ENCODE results near the gene CALML6.
A peak's percentile ranks its signal among the peaks of the same experiment; 100 is the strongest.
"Not testable (repeated sequence)": the region's sequence is repeated elsewhere in the genome, so short reads cannot be mapped to it uniquely, and the experiment has no call there.

The CALML6 gene, protein sequence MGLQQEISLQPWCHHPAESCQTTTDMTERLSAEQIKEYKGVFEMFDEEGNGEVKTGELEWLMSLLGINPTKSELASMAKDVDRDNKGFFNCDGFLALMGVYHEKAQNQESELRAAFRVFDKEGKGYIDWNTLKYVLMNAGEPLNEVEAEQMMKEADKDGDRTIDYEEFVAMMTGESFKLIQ

DNA sequence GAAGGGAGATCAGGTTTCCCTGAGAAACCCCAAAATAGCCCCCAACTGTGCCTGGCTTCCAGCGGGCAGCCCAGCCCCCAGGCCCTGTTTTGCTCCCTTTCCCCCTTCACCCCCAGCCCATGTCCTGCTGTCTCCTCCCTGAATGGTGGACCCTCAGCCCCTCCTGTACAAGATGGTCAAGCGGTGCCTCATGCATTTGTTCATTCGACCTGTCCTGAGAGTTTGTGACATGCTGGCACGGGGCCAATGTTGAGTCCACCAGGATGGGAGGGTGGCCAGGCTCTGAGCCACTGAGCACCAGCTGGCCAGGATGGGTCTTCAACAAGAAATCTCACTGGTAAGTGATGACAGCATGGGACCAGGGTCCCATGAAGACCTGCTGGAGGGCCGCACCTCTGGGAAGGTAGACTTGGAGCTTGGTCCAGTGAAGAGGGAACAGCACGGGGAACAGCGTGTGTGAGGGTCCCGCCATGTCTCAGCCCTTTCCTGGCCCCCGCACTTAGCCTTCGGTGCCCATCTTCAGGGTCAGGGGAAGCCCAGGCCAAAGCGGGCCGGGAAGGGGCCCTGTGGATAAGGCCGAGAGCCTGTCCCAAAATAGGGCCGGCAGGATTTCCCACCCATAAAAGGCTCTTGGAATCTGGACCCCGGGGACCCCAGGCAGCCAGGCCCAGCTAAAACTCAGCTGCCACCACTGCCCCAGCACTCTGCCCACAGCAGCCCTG is at the start of gene CALML6:
Gene CALML6 (plus strand): TSS at position 290 of the 722 bp plus-strand sequence. CDS start 21 bp downstream, at position 311.
- no peak for DNase-seq

DNA sequence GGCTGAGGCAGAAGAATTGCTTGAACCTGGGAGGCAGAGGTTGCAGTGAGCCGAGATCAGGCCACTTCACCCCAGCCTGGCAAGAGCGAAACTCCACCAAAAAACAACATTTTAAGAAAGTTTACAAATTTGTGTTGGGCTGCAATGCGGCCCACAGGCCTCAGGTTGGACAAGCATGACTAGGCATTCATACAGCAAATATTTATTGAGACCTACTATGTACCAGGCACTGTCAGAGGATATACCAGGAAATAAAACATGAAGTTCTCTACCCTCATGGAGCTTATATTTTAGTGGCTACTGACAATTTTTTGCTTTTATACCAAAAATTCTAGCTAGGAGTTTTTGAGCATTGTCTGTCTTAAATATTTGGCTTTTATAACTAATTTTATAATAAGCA is 47.9 kb upstream of the CALML6 start:
- DNase-seq, result no peak

DNA sequence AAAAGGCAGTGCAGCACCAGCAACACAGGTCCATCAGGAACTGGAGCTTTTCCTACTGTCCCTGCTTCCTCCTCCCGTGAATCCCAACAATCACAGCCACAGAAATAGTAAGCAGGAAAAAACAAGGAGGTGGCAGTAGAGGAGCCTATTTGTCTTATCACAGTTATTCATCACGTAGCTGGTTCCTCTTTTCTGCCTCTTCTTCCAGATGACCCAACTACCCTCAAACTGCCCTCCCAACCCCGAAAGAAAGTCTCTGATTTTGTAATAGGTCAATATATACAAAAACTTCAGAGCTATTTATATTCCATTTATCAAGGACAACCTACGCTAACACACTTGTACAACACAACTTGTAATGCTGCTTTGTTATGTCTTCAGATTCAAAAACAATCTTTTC is 45.6 kb upstream of the CALML6 start:
- DNase-seq, result peak; percentile 79 to 82

DNA sequence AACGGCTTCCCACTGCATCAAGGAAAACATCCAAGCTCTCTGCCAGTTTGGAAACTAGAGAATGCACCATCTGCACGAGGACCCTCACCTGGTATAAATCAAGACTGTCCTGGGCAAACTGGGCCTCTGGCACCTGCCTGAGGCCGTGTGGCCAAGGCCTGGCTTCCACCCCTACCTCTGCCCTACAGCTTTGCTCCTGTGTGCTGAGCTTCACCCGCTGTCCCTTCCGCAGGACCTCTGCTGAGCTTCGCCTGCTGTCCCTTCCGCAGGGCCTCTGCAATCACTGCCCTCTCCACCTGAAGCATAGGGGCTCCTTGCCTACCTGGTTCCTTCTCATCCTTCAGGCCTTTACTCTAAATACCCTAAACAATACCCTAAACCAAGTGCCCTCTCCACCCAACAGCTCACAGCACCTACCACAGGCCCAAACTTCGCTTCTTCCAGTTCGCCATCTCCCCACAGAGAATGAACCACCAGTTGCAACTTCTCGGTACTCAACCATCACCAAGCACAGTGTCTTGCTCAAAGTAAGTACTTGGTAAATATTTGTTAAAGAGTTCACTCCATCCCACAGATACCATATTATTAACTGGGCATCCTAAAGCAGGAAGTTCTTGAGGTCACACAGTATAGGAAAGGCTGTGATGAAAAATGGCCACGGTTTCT is 42.6 kb upstream of the CALML6 start:
- no peak for DNase-seq

DNA sequence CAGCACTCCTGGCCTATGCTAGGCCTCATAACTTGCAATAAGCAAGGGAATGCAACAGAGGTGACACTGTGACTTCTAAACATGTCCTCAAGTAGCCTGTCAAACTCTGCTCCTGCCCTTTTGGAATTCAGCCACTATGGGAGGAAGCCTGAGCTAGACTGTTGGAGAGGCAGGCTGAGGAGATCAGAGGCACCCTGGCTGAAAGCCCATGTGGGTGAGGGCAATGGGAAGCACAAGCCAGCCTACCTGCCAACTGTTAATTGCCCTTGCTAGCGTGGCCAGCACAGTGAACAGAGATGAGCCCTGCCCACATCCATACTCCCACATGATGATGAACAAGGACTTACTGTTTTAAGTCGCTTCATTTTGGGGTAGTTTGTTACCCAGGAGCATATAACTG is 41.9 kb upstream of the CALML6 start:
- DNase-seq, result no peak

DNA sequence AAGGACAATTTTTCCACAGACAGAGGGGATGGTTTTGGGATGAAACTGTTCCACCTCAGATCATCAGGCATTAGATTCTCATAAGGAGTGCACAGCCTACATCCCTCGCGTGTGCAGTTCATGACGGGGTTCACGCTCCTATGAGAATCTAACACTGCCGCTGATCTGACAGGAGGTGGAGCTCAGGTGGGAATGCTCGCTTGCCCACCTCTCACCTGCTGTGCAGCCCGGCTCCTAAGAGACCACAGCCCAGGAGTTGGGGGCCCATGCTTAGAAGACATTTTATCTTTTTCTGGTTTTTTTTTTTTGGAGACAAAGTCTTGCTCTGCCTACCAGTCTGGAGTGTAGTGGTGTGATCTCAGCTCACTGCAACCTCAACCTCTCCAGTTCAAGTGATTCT is 40.2 kb upstream of the CALML6 start:
- DNase-seq, result no peak

DNA sequence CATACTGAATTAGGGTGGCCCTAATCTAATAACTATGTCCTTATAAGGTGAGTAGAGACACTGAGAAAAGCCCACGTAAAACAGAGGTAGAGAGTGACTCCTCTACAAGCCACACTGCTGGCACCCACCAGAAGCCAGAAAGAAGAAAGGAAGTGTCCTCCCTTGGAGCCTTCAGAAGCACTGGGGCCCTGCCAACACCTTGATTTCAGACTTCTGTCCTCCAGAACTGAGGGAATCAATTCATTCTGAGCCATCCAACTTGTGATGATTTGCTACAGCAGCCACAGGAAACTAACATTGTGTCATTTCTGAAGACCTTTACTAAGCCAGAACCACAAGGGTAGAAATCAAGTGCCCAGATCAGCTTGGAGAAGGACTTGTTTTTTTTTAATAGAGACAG is 39.1 kb upstream of the CALML6 start:
- DNase-seq, result no peak

DNA sequence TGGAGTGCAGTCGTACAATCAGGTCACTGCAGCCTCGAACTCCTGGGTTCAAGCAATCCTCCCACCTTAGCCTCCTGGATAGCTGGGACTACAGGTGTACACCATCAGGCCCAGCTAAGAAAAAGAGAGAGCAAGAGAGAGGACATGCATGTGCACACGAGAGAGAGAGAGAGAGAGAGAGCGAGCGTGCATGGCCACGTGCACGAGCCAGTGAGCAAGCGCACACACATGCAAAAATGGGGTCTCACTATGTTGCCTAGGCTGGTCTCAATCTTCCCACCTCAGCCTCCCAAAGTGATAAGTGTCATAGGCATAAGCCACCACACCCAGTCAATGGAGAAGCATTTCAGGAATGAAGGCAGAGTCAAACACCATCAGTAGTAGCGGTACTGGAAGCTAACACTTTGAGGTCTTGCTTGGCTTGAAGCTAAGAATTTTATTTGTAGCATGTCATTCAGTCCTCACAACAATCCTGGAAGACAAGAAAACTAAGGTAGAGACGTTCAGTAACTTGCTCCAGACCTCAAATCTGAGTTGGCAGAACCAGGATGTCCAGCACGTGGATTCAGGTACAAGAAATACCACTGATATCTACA is 38.6 kb upstream of the CALML6 start:
- DNase-seq, result no peak

DNA sequence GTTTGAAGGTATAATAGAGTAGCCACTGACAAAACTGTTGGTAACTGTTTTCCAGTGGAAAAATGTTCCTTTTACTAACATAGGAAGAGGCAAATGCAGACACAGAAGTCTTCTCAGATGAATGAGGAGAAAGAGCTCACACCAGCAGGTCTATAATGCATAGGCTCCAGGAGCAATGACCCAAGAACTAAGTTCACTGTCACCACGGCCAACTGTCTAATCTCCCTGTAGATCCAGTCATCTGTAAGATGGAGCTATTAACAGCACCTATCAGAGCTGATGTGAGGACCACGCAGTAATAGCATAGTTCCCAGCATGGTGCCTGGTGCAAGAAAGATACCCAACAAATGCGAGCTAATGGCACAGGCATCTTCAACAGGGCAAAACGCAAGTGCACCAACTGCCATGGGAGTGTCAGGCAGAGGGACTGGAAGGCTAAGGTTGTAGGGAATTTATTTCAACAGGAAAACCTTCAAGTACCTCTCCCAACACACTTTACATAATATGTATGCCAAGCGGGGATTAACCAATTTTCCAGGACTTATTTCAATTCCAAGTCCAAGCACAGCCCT is 37.1 kb upstream of the CALML6 start:
- no peak for DNase-seq

DNA sequence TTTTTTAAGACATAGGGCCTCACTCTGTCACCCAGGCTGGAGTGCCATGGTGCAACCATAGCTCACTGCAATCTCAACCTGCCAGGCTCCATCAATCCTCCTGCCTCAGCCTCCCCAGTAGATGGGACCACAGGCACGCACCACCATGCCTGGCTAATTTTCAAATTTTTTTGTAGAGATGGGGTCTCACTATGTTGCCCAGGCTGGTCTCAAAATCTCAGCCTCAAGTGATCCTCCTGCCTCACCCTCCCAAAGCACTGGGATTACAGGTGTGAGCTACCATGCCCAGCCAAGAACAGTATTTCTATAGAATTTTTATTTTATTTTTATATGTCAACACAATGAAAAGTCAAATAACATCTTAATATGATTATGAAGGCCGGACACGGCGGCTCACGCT is 35.1 kb upstream of the CALML6 start:
- DNase-seq, result no peak

DNA sequence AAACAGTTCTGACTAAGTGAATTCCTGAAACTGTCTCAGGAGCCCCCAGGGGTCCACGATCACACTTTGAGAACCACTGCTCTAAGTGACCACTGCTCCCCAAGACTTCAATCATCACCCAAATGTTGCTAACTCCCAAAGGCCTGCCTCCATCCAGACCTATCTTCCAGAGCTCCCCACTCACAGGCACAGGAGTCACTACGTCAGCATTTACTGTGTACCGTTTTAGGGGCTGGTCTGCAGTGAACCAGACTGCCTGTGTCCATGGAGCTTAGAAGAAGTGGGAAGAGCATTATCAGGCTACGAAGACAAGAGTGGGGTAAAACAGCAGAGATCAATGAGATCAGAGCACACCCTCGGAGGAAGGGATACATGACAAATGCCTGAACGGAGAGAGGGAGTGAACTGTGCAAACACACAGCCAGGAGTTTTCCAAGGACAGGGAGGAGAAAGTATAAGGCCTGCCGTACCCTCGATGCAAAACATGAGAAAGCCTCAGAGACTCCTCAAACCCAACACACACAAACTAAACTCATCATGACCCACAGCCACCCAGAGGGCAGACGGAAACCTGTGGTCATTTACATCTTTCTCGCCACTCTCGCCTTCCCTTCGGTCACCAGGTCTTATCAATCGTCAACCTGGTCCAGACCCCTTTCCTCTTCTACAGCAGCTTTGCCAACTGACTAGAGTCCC is 34.3 kb upstream of the CALML6 start:
- DNase-seq, result no peak

DNA sequence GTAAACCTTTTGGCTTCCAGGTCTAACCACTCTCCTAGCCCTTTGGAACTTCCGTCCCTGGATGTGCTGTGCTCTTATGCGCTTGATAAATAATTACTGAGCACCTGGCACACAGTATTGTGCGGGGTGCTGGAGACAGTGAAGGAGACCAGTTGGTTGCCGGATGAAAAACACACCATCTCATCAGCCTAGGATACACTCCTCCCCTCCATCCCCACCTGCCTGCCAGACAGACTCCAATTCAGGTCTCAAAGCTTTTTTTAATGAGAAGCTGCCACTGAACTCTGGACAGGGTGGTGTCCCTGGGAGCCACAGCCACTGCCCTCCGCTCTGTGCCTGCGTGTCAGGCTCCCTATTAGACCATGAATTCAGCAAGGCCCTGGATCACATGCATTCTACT is 33.3 kb upstream of the CALML6 start:
- no peak for DNase-seq

DNA sequence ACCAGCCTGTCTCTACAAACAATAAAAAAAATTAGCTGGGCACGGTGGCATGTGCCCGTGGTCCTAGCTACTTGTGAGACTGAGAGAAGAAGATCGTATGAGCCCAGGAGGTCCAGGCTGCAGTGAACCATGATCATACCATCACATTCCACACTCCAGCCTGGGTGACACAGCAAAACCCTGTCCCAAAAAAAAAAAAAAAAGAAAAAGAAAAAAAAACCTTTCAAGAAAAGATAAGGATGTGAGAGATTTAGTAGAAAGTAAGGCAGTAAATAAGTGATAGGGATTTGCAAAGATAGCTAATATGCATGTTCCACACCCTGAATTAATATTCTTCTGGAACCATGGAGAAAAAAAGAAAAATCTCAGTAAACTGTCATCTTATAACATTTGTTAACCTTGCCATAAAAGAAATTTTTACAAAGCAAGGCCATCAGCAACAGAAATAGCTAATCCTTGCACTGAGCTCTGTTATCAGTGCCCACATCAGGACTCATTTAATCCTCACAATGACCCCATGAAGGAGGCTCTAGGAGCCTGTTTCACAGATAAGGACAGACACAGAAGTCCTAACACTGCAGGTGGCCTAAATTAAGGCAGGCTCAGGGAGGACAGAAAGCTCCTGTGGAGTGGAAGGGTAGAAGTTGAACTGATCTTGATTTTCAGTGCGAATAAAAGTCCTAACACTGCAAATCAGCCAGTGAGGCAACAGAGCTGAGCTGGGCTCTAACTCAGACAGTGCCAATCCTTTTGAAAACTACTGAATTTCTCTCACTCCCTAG is 31.8 kb upstream of the CALML6 start:
- DNase-seq, result no peak

DNA sequence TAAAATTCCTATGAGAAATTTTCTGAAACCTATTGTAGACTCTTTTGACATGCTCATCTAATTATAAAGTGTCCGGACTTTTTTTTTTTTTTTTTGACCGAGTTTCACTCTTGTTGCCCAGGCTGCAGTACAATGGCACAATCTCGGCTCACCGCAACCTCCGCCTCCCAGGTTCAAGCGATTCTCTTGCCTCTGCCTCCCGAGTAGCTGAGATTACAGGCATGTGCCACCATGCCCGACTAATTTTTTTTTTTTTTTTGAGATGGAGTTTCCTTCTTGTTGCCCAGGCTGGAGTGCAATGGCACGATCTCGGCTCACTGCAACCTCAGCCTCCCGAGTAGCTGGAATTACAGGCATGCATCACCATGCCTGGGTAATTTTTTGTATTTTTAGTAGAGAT is 31.2 kb upstream of the CALML6 start:
- not testable (repeated sequence) for DNase-seq

DNA sequence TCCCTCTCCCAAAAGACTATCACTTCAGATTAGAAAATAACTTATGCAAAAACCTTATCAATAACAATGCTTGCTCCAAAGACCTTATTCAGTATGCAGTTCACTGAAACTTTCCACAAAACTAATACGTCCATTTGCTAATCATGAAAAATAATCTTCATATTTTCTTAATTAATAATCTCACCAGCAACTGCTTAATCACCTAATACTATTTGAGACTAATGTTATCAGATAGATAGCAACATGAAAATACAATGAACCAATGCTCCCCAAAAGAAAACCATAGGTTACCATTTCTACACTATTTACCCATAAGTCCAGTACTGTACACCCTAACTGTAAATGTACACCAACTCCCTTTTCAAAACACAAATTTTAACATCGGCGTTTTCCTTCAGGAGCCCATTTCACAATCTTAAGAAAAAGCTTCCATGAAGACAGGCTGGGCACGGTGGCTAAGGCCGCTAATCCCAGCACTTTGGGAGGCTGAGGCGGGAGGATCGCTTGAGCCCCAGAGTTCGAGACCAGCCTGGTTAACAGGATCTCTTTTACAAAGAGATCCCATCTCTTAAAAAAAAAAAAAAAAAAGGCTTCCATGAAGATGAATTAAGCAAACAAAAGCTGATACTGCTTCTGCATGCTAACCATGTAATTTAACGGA is 25.8 kb upstream of the CALML6 start:
- peak in 1 of 2 donors; percentile 20 for DNase-seq

DNA sequence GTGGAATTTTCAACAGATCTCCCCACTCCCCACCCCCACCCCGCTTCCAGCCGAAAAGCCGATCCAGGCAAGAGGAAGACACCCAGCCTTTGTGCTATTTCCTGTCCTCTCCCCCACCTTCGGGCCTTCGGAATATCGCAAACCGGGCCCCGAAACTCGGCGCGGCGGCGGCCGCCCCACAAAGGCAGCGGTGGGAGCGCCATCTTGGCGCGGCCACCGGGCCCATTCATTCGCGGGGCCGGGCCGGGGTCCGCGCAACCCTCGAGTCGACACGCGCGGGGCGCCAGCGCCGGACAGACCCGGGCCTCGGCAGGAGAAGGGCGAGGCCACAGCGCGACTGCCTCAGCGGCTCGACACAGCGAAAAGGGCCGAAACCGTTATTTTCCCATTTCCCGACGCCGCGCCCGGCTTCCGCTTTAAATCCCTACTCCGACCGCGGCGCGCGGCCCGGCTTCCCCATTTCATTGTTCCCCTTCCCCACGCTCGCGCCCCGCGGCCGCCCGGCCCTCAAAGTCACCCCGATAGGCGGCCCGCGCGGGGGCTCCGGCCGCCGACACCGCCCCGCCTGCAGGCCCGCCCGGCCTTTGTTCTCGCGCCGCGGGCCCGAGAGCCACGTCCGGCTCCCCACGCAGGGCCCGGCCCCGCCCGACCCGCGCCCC is 25.1 kb upstream of the CALML6 start:
- DNase-seq, result peak; percentile 81 to 92

DNA sequence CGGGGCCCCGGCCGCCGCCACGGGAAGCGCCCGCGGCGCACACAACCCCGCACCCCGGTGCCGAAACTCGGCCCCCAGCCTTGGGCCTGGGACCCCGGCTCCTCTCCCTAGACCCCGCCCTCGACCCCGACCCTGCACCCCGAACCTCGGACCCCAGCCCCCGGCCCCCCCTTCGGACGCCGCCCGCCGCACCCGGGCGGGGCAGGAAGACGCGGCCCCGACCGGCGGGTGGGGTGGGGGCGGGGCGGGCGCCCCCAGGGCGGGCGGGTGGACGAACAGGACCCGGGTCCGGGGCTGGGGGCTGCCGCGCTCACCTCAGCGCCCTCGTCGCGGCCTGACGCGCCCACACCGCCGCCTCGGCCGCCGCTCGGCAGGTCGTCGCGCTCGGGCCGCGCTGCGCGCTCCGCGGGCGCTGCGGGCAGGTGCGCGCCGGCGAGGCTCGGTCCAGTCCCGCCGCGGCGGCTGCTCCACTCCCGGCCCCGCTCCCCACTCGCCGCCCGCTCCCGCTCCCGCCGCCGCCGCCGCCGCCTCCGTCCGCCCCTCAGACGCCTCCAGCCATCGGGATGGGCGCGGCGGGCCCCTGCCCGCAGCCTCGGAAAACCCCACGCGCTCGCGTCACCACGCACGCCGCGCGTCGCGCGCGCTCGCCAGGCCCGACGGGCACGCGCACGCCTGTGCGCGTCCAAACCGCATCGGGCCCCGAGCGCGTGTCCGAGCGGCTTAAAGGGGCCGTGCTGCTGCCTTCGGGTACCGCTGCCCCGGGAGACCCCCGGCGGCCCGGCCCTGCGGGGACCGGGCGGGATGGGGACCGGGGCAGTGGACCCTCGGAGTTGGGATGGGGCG is 24.3 kb upstream of the CALML6 start, which contains the start of gene GNB1:
Gene GNB1 (minus strand): TSS at position 582 of the 843 bp plus-strand sequence. CDS start 65,634 bp downstream, outside the sequence.
- DNase-seq, result peak; percentile 80 to 92

DNA sequence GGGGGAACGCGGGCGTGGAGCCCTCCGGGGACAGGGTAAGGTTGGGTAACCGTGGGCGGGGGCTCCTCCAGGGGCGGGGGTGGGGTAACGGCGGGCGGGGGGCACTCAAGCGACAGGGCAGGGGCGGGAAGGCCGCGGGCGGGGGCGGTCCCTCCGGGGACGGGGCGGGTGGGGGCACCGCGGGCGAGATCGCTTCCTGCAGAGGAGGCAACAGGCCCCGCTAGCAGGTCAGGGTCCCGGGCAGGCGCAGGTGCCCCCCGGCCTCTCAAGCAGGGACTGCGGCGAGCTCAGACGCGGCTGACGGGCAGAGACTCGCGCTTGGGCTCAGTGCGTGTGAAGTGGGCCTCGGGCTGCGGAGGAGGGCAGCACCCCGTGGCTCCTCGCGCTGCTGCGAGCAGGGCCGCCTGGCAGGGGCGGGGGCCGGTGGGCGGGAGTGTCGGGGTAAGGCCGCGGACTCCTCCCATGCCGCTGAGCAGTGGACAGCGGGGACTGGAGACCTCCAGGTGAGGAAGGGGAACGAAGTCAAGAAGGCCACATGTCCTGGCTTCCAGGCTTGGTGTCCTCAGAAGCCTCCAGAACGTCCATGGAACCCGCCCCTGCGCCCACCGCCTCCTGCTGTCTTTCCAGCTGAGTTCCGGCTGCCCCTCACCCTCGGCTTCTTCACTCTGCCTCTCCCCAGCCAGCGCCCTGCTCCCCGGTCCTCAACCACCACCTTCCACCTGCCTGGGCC is 23.5 kb upstream of the CALML6 start:
- peak; percentile 19 to 38 for DNase-seq
